Measurements from ENCODE around the gene AOC3. TPM values are rescaled to one million over a fixed set of nuclear protein-coding genes. Genes with fewer than 3 reads are reported as not detected.
"Not testable (repeated sequence)": the region's sequence is repeated elsewhere in the genome, so short reads cannot be mapped to it uniquely, and the experiment has no call there.

AOC3 gene
- total and polyA plus RNA-seq, 10 donors = 7.1 to 32.5 (median 15.8) TPM

- H3K4me1 ChIP-seq = no peaks in the 10 kb centered on the region
- intact Hi-C loops (cut with DNase I; ENCODE audit: low total_unique reads) = no loop called here
- DNase-seq = no peak
- peaks cover 0 to 14% (median 0%) of the 10 kb centered on the region in 6 donors for H3K36me3 ChIP-seq
- 94 to 97% (median 95%) methylated on average over 10 of the region's 10 CpGs for WGBS, 5 donors
- H3K27ac ChIP-seq = no peak overlapping the region
- H3K27me3 ChIP-seq (replicated peaks in 1 of 7) = peaks cover 0 to 31% (median 0%) of the 10 kb centered on the region in 7 donors
- no peaks in the 10 kb centered on the region for H3K9me3 ChIP-seq
- no peak for TF ChIP-seq POLR2AphosphoS5 (IDR thresholded peaks at IDR 0.05)
- no peak overlapping the region for H3K4me3 ChIP-seq
Measured at GRCh38 chr17:42877037-42877436, 26.0 kb downstream of the AOC3 start.

GRCh38 chr17:42878123-42878880 is 27.3 kb downstream of the AOC3 start:
- Histone ChIP-seq H3K27ac (no peak overlapping the region), H3K36me3 (peaks cover 0 to 14% (median 0%) of the 10 kb centered on the region in 6 donors), H3K4me3 (no peak overlapping the region), H3K27me3 (replicated peaks in 1 of 7) (peaks cover 0 to 31% (median 0%) of the 10 kb centered on the region in 7 donors), H3K4me1 (no peaks in the 10 kb centered on the region), H3K9me3 (no peaks in the 10 kb centered on the region)
- no peak for DNase-seq
- TF ChIP-seq POLR2A (IDR thresholded peaks at IDR 0.05) (no peak), POLR2AphosphoS5 (IDR thresholded peaks at IDR 0.05) (no peak)
- WGBS, 5 donors = 56 to 80% (median 70%) methylated on average over 13 of the region's 13 CpGs
- intact Hi-C loops (cut with DNase I; ENCODE audit: low total_unique reads) = no loop called here

- H3K4me3 ChIP-seq = no peak overlapping the region
- no peak overlapping the region for H3K27ac ChIP-seq
- no peaks in the 10 kb centered on the region for H3K4me1 ChIP-seq
- 65 to 80% (median 77%) methylated on average over 7 to 8 of the region's 8 CpGs for WGBS, 5 donors
- TF ChIP-seq CTCF (IDR thresholded peaks at IDR 0.05 in 8 of 11, conservative IDR thresholded peaks at IDR 0.05 in 3 of 11) (no peak), POLR2AphosphoS5 (IDR thresholded peaks at IDR 0.05) (no peak), POLR2A (IDR thresholded peaks at IDR 0.05) (no peak)
- H3K27me3 ChIP-seq (replicated peaks in 1 of 7) = peaks cover 0 to 31% (median 0%) of the 10 kb centered on the region in 7 donors
- H3K36me3 ChIP-seq = peaks cover 0 to 14% (median 0%) of the 10 kb centered on the region in 6 donors
- no peak for DNase-seq
- intact Hi-C loops (cut with DNase I; ENCODE audit: low total_unique reads) = no loop called here
- H3K9me3 ChIP-seq = no peaks in the 10 kb centered on the region
Measured at GRCh38 chr17:42878924-42879595, 28.1 kb downstream of the AOC3 start.

GRCh38 chr17:42879596-42879985 is 28.6 kb downstream of the AOC3 start:
- no peak for TF ChIP-seq POLR2AphosphoS5 (IDR thresholded peaks at IDR 0.05)
- no peak for TF ChIP-seq POLR2A (IDR thresholded peaks at IDR 0.05)
- TF ChIP-seq CTCF (IDR thresholded peaks at IDR 0.05 in 8 of 11, conservative IDR thresholded peaks at IDR 0.05 in 3 of 11) = no peak
- H3K27me3 ChIP-seq (replicated peaks in 1 of 7) = peaks cover 0 to 31% (median 0%) of the 10 kb centered on the region in 7 donors
- H3K9me3 ChIP-seq = no peaks in the 10 kb centered on the region
- intact Hi-C loops (cut with DNase I; ENCODE audit: low total_unique reads) = no loop called here
- H3K27ac ChIP-seq = no peak overlapping the region
- peaks cover 0 to 14% (median 0%) of the 10 kb centered on the region in 6 donors for H3K36me3 ChIP-seq
- DNase-seq = no peak
- H3K4me1 ChIP-seq = peaks cover 0 to under 1% (median 0%) of the 10 kb centered on the region in 6 donors
- WGBS, 5 donors = 64 to 85% (median 75%) methylated on average over 5 to 6 of the region's 6 CpGs
- H3K4me3 ChIP-seq = no peak overlapping the region

GRCh38 chr17:42880776-42881310 is 29.8 kb downstream of the AOC3 start:
- TF ChIP-seq POLR2A (IDR thresholded peaks at IDR 0.05) (no peak), CTCF (IDR thresholded peaks at IDR 0.05 in 8 of 11, conservative IDR thresholded peaks at IDR 0.05 in 3 of 11) (no peak), POLR2AphosphoS5 (IDR thresholded peaks at IDR 0.05) (no peak)
- Histone ChIP-seq H3K27me3 (replicated peaks in 1 of 7) (peaks cover 0 to 31% (median 0%) of the 10 kb centered on the region in 7 donors), H3K9me3 (no peaks in the 10 kb centered on the region), H3K4me1 (peaks cover 0 to 13% (median under 1%) of the 10 kb centered on the region in 6 donors), H3K36me3 (peaks cover 0 to 11% (median 0%) of the 10 kb centered on the region in 6 donors), H3K27ac (no peak overlapping the region), H3K4me3 (no peak overlapping the region)
- 87 to 95% (median 89%) methylated on average over 5 of the region's 5 CpGs for WGBS, 5 donors
- DNase-seq = no peak
- intact Hi-C loops (cut with DNase I; ENCODE audit: low total_unique reads) = no loop called here

GRCh38 chr17:42881706-42882105 is 30.7 kb downstream of the AOC3 start:
- intact Hi-C loops (cut with DNase I; ENCODE audit: low total_unique reads); DNase-seq; H3K9me3 ChIP-seq; H3K27ac ChIP-seq; H3K36me3 ChIP-seq; H3K4me3 ChIP-seq: not testable (repeated sequence)
- H3K27me3 ChIP-seq (replicated peaks in 1 of 7) = peaks cover 0 to 31% (median 0%) of the 10 kb centered on the region in 7 donors
- WGBS, 5 donors = 94 to 99% (median 96%) methylated on average over 6 of the region's 6 CpGs
- peaks cover 0 to 21% (median 4%) of the 10 kb centered on the region in 6 donors for H3K4me1 ChIP-seq
